ENCODE data around the gene BCAS3.

DNA sequence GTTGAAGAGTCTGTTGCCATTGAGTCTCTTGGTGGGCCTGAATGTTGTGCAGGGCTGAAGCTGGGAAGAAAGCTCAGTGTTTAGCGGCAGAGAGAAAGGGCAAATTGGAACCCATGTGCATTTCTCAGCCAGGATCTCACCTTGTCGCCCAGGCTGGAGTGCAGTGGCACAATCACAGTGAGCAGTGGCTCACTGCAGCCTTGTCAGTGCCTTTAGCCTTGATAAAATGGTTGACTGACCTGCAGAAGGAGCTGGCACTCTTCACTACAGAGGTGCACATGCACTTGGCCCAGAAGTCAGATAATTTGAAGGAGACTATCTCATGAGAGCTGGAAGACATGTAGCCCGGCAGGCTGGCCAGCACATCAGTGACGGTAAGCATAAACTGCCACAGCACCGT is 597.7 kb downstream of the BCAS3 start:
- TF ChIP-seq CTCF (IDR thresholded peaks at IDR 0.05) (no peak), POLR2A (IDR thresholded peaks at IDR 0.05) (no peak), POLR2AphosphoS5 (IDR thresholded peaks at IDR 0.05) (no peak), EP300 (IDR thresholded peaks at IDR 0.05; ENCODE audit: low read depth) (no peak)

Measured in transverse colon (tissue), 4 donors.